Measurements from ENCODE around the gene ALDH4A1. TPM values are rescaled to one million over a fixed set of nuclear protein-coding genes. Genes with fewer than 3 reads are reported as not detected.

Gene ALDH4A1
- polyA plus RNA-seq, 1 experiment: 36.6 TPM

GRCh38 chr1:18865176-18865575 is 37.2 kb downstream of the ALDH4A1 start:
- Histone ChIP-seq H3K4me3 (ENCODE audit: low read depth, low read length) (no peak overlapping the region), H3K27me3 (ENCODE audit: control insufficient read depth, insufficient read depth, low read length) (peaks cover 13% of the 10 kb centered on the region), H3K36me3 (ENCODE audit: control insufficient read depth, insufficient read depth, low read length) (no peaks in the 10 kb centered on the region)
- ChIA-PET CTCF (interaction anchor here (0.6 kb wide), 1 partner anchor 183 kb away, joined by 3 read pairs; no protein-coding TSS in a partner anchor), POLR2A (no interaction called here)
- no peak for TF ChIP-seq CTCF (IDR thresholded peaks at IDR 0.05; ENCODE audit: insufficient read depth, low read depth, low read length)
- DNase-seq (ENCODE audit: low read depth): no peak

GRCh38 chr1:18861590-18861989 is 40.8 kb downstream of the ALDH4A1 start:
- no peaks in the 10 kb centered on the region for H3K36me3 ChIP-seq (ENCODE audit: control insufficient read depth, insufficient read depth, low read length)
- TF ChIP-seq CTCF (IDR thresholded peaks at IDR 0.05; ENCODE audit: insufficient read depth, low read depth, low read length): no peak
- DNase-seq (ENCODE audit: low read depth): no peak
- ChIA-PET CTCF (interaction anchor here (2.6 kb wide), 1 partner anchor 13 kb away, joined by 12 read pairs; no protein-coding TSS in a partner anchor), POLR2A (no interaction called here)
- no peak overlapping the region for H3K4me3 ChIP-seq (ENCODE audit: low read depth, low read length)
- H3K27me3 ChIP-seq (ENCODE audit: control insufficient read depth, insufficient read depth, low read length): peaks cover 8% of the 10 kb centered on the region

- ChIA-PET POLR2A (no interaction called here), CTCF (interaction anchor here (2.6 kb wide), 1 partner anchor 14 kb away, joined by 12 read pairs; no protein-coding TSS in a partner anchor)
- Histone ChIP-seq H3K4me3 (ENCODE audit: low read depth, low read length) (no peak overlapping the region), H3K27me3 (ENCODE audit: control insufficient read depth, insufficient read depth, low read length) (peaks cover 7% of the 10 kb centered on the region), H3K36me3 (ENCODE audit: control insufficient read depth, insufficient read depth, low read length) (no peaks in the 10 kb centered on the region)
- DNase-seq (ENCODE audit: low read depth): no peak
- TF ChIP-seq CTCF (IDR thresholded peaks at IDR 0.05; ENCODE audit: insufficient read depth, low read depth, low read length): no peak
Observed at GRCh38 chr1:18861082-18861481, 41.3 kb downstream of the ALDH4A1 start.

GRCh38 chr1:18859560-18859959 is 42.8 kb downstream of the ALDH4A1 start, which contains the start of gene TAS1R2:
TSS of gene TAS1R2 (minus strand) at chr1:18859660. CDS start at chr1:18859660, 0 bp downstream.
- TF ChIP-seq CTCF (IDR thresholded peaks at IDR 0.05; ENCODE audit: insufficient read depth, low read depth, low read length): no peak
- Histone ChIP-seq H3K36me3 (ENCODE audit: control insufficient read depth, insufficient read depth, low read length) (no peaks in the 10 kb centered on the region), H3K4me3 (ENCODE audit: low read depth, low read length) (no peak within 1 kb of the TSS), H3K27me3 (ENCODE audit: control insufficient read depth, insufficient read depth, low read length) (peaks cover 3% of the 10 kb centered on the region; the same call in 1 of the 2 replicates)
- no peak for DNase-seq (ENCODE audit: low read depth)
- POLR2A ChIA-PET: no interaction called here
- CTCF ChIA-PET: no interaction called here

GRCh38 chr1:18858070-18858688 is 44.2 kb downstream of the ALDH4A1 start:
- no peaks in the 10 kb centered on the region for H3K36me3 ChIP-seq (ENCODE audit: control insufficient read depth, insufficient read depth, low read length)
- no peak overlapping the region for H3K4me3 ChIP-seq (ENCODE audit: low read depth, low read length)
- ChIA-PET POLR2A (no interaction called here), CTCF (no interaction called here)
- TF ChIP-seq CTCF (IDR thresholded peaks at IDR 0.05; ENCODE audit: insufficient read depth, low read depth, low read length): no peak
- DNase-seq (ENCODE audit: low read depth): no peak
- peaks cover 1% of the 10 kb centered on the region; the same call in 1 of the 2 replicates for H3K27me3 ChIP-seq (ENCODE audit: control insufficient read depth, insufficient read depth, low read length)

All from BJ (cell line).